H1 (cell line): ENCODE data around the gene CPNE4. TPM values are rescaled to one million over a fixed set of nuclear protein-coding genes. Genes with fewer than 3 reads are reported as not detected.

ENCODE experiments used
- CTCF ChIA-PET: fragments of 300-600 bp; sonication (Branson Sonifier 250); formaldehyde crosslinking; loops from one replicate; lab custom pipeline; 2021; ENCODE audit not compliant: partially characterized antibody; lab: Charles Lee
- POLR2A ChIA-PET: fragments of 300-600 bp; sonication (Branson Sonifier 250); formaldehyde crosslinking; loops from one replicate; lab custom pipeline; 2021; ENCODE audit warnings: inconsistent platforms; ENCODE audit not compliant: partially characterized antibody; lab: Charles Lee
- DNase-seq, 2 experiments: peaks; one replicate each; pipeline versions ENCODE4 v3.0.0 to v3.0.0-alpha.2; 2010 to 2022; ENCODE audit warnings: low spot score in 2 of 2, low read depth in 1 of 2, mixed read lengths in 1 of 2
- FAIRE-seq: peaks from 2 replicates; lab custom pipeline; 2011; peaks lifted over from hg19 to GRCh38; lab: Jason Lieb, UNC
- H2AFZ ChIP-seq: 2 replicates; pipeline ENCODE4 v1.8.1; 2012; ENCODE audit warnings: low read length, inconsistent platforms
- H2AK5ac ChIP-seq: 2 replicates; pipeline ENCODE4 v1.6.1; 2013; ENCODE audit warnings: low read depth, low read length
- H2BK120ac ChIP-seq: replicated peaks from 2 replicates; pipeline ENCODE3; 2013; ENCODE audit warnings: low read depth, low read length, inconsistent platforms
- H2BK12ac ChIP-seq: 2 replicates; pipeline ENCODE4 v1.6.1; 2013; ENCODE audit warnings: low read depth, low read length
- H2BK15ac ChIP-seq: 2 replicates; pipeline ENCODE4 v1.6.1; 2013; ENCODE audit warnings: low read length
- H2BK20ac ChIP-seq: 2 replicates; pipeline ENCODE4 v1.6.1; 2013; ENCODE audit warnings: low read length
- H2BK5ac ChIP-seq: 2 replicates; pipeline ENCODE4 v1.6.1; 2013; ENCODE audit warnings: low read depth, low read length
- H3K14ac ChIP-seq: 2 replicates; pipeline ENCODE4 v1.6.1; 2013; ENCODE audit warnings: inconsistent platforms; ENCODE audit not compliant: insufficient read length
- H3K18ac ChIP-seq: 2 replicates; pipeline ENCODE4 v1.6.1; 2013; ENCODE audit warnings: low read length; ENCODE audit errors: extremely low read depth
- H3K23ac ChIP-seq: 2 replicates; pipeline ENCODE4 v1.6.1; 2013; ENCODE audit warnings: inconsistent platforms; ENCODE audit not compliant: insufficient read length
- H3K23me2 ChIP-seq: 2 replicates; pipeline ENCODE4 v1.6.1; 2013; ENCODE audit warnings: low read depth, low read length
- H3K27ac ChIP-seq: 2 replicates; pipeline ENCODE4 v1.6.1; 2011; ENCODE audit warnings: low read depth, low read length, inconsistent platforms
- H3K27me3 ChIP-seq, 4 experiments: replicated peaks in 1 of 4; 1 replicate in 1 of 4; 2 replicates in 3 of 4; pipeline versions ENCODE4 v1.6.1 to v1.8.1; 2011 to 2013; ENCODE audit warnings: low read length in 3 of 4, mild to moderate bottlenecking in 3 of 4, inconsistent platforms in 2 of 4, mixed read lengths in 2 of 4, moderate library complexity in 1 of 4; ENCODE audit not compliant: control insufficient read depth in 3 of 4, insufficient read depth in 3 of 4; ENCODE audit errors: extremely low read depth in 1 of 4
- H3K36me3 ChIP-seq, 4 experiments: 2 replicates each; pipeline versions ENCODE4 v1.6.1 to v1.8.1; 2011 to 2013; ENCODE audit warnings: mild to moderate bottlenecking in 4 of 4, low read length in 3 of 4, moderate library complexity in 2 of 4, control low read depth in 1 of 4, inconsistent platforms in 1 of 4; ENCODE audit not compliant: insufficient read depth in 4 of 4, control insufficient read depth in 2 of 4
- H3K4ac ChIP-seq: replicated peaks from 2 replicates; pipeline ENCODE3; 2013; ENCODE audit warnings: low read length, low read depth, mixed read lengths, inconsistent platforms; ENCODE audit not compliant: insufficient read length
- H3K4me1 ChIP-seq, 4 experiments: replicated peaks in 1 of 4; 1 replicate in 1 of 4; 2 replicates in 3 of 4; pipeline versions ENCODE4 v1.6.1 to v1.8.1; 2011 to 2013; ENCODE audit warnings: low read length in 3 of 4, inconsistent platforms in 2 of 4, mixed read lengths in 1 of 4; ENCODE audit not compliant: insufficient read depth in 4 of 4, control insufficient read depth in 3 of 4
- H3K4me2 ChIP-seq, 2 experiments: 2 replicates each; pipeline versions ENCODE4 v1.6.1 to v1.8.1; 2011 to 2013; ENCODE audit warnings: low read depth in 2 of 2, low read length in 2 of 2, control low read depth in 1 of 2, inconsistent platforms in 1 of 2, mild to moderate bottlenecking in 1 of 2; ENCODE audit not compliant: insufficient read depth in 1 of 2
- H3K4me3 ChIP-seq, 4 experiments: fragments of 200-600, 300-600 bp in 1 of 4; sonication (generic), shearing (Covaris generic), sonication (Bioruptor Twin) in 1 of 4; 2 replicates each; pipeline versions ENCODE4 v1.5.1 to v1.8.1; 2011 to 2016; ENCODE audit warnings: low read length in 4 of 4, low read depth in 3 of 4, control low read depth in 2 of 4, inconsistent platforms in 2 of 4, mild to moderate bottlenecking in 2 of 4, mixed read lengths in 1 of 4, moderate library complexity in 1 of 4; ENCODE audit not compliant: insufficient read depth in 2 of 4; ENCODE audit errors: extremely low read depth in 1 of 4
- H3K56ac ChIP-seq: replicated peaks from 2 replicates; pipeline ENCODE3; 2013; ENCODE audit warnings: low read depth, mild to moderate bottlenecking, mixed read lengths, low read length, inconsistent platforms; ENCODE audit not compliant: insufficient read length
- H3K79me1 ChIP-seq: 2 replicates; pipeline ENCODE4 v1.6.1; 2013; ENCODE audit warnings: low read depth, low read length, control low read depth
- H3K79me2 ChIP-seq, 2 experiments: 2 replicates each; pipeline versions ENCODE4 v1.6.1 to v1.8.1; 2012 to 2013; ENCODE audit warnings: low read length in 2 of 2, mild to moderate bottlenecking in 2 of 2, inconsistent platforms in 1 of 2; ENCODE audit not compliant: insufficient read depth in 2 of 2, control insufficient read depth in 1 of 2
- H3K9ac ChIP-seq, 4 experiments: replicated peaks in 1 of 4; 1 replicate in 1 of 4; 2 replicates in 3 of 4; pipeline versions ENCODE4 v1.6.1 to v1.8.1; 2011 to 2013; ENCODE audit warnings: low read depth in 3 of 4, low read length in 3 of 4, control low read depth in 2 of 4, mild to moderate bottlenecking in 2 of 4, moderate library complexity in 2 of 4, inconsistent platforms in 1 of 4; ENCODE audit errors: extremely low read depth in 1 of 4
- H3K9me3 ChIP-seq, 2 experiments: 2 replicates each; pipeline versions ENCODE4 v1.6.1 to v1.8.1; 2012 to 2013; ENCODE audit warnings: mild to moderate bottlenecking in 2 of 2, moderate library complexity in 2 of 2, control low read depth in 1 of 2, inconsistent platforms in 1 of 2, low read depth in 1 of 2, low read length in 1 of 2, mixed read lengths in 1 of 2; ENCODE audit not compliant: insufficient read depth in 2 of 2
- H4K20me1 ChIP-seq, 2 experiments: replicated peaks in 1 of 2; 2 replicates each; pipeline versions ENCODE3 to v1.8.1; 2011 to 2013; ENCODE audit warnings: inconsistent platforms in 2 of 2, low read length in 2 of 2, mild to moderate bottlenecking in 1 of 2; ENCODE audit not compliant: insufficient read depth in 2 of 2, control insufficient read depth in 1 of 2
- H4K5ac ChIP-seq: 2 replicates; pipeline ENCODE4 v1.6.1; 2013; ENCODE audit warnings: low read length, low read depth, mixed read lengths, inconsistent platforms; ENCODE audit not compliant: insufficient read length
- H4K8ac ChIP-seq: 2 replicates; pipeline ENCODE4 v1.8.0; 2013; ENCODE audit warnings: mild to moderate bottlenecking, moderate library complexity, low read length, inconsistent platforms; ENCODE audit not compliant: insufficient read depth; ENCODE audit errors: extremely low read depth
- H4K91ac ChIP-seq: replicated peaks from 2 replicates; pipeline ENCODE3; 2013; ENCODE audit warnings: low read length, mixed read lengths, inconsistent platforms; ENCODE audit not compliant: insufficient read length
- BRCA1 ChIP-seq: IDR thresholded peaks from 2 replicates; pipeline ENCODE4 v1.6.1; 2012; ENCODE audit warnings: low read depth, low read length, improper control_type of control experiment
- CBX8 ChIP-seq: fragments of 300-800, 300-1000 bp; sonication (generic); IDR thresholded peaks from 2 replicates; pipeline ENCODE4 v1.7.1; 2016; ENCODE audit warnings: low read depth, low read length, borderline replicate concordance
- CHD1 ChIP-seq: IDR thresholded peaks from 2 replicates; pipeline ENCODE4 v1.6.1; 2012; ENCODE audit warnings: low read depth, low read length, improper control_type of control experiment
- HDAC2 ChIP-seq, 2 experiments: fragments of 300-600 bp in 1 of 2; sonication (generic) in 1 of 2; IDR thresholded peaks; 2 replicates each; pipeline ENCODE4 v1.6.1; 2011 to 2012; ENCODE audit warnings: low read depth in 2 of 2, low read length in 2 of 2, mild to moderate bottlenecking in 2 of 2, moderate library complexity in 2 of 2, borderline replicate concordance in 1 of 2, inconsistent platforms in 1 of 2
- HDAC6 ChIP-seq: IDR thresholded peaks from one replicate; pipeline ENCODE4 v1.7.1; 2012; ENCODE audit warnings: low read depth, mild to moderate bottlenecking, inconsistent platforms, low read length, moderate library complexity
- KDM5A ChIP-seq: fragments of 200-600 bp; IDR thresholded peaks from 2 replicates; pipeline ENCODE4 v1.7.1; 2012; ENCODE audit warnings: mild to moderate bottlenecking, low read length, inconsistent platforms, mixed read lengths
- MAFK ChIP-seq: IDR thresholded peaks from 2 replicates; pipeline ENCODE4 v1.6.1; 2012; ENCODE audit warnings: low read depth, mild to moderate bottlenecking, improper control_type of control experiment, low read length
- NRF1 ChIP-seq: IDR thresholded peaks from 2 replicates; pipeline ENCODE4 v1.6.1; 2011; ENCODE audit warnings: mild to moderate bottlenecking, low read depth, low read length, improper control_type of control experiment
- SIN3A ChIP-seq, 2 experiments: IDR thresholded peaks in 1 of 2; conservative IDR thresholded peaks in 1 of 2; 2 replicates each; pipeline ENCODE4 v1.6.1; 2011 to 2012; ENCODE audit warnings: low read length in 2 of 2, improper control_type of control experiment in 1 of 2, low read depth in 1 of 2, mild to moderate bottlenecking in 1 of 2
- SP4 ChIP-seq: IDR thresholded peaks from 2 replicates; pipeline ENCODE4 v1.6.1; 2012; ENCODE audit warnings: low read length, inconsistent platforms
- SRF ChIP-seq: IDR thresholded peaks from 2 replicates; pipeline ENCODE4 v1.6.1; 2011; ENCODE audit warnings: mild to moderate bottlenecking, low read depth, low read length, moderate library complexity
- YY1 ChIP-seq: IDR thresholded peaks from 2 replicates; pipeline ENCODE4 v1.6.1; 2011; ENCODE audit warnings: low read depth, mild to moderate bottlenecking, low read length
- polyA plus RNA-seq, 7 experiments: library from polyadenylated mRNA; depleted of rRNA in 3 of 7; stranded (reverse) in 5 of 7; unstranded in 2 of 7; fragments of >200 nt in 5 of 7; fragments of 200-250 nt in 2 of 7; gene quantifications; 1 replicate in 5 of 7; 2 replicates in 1 of 7; 4 replicates in 1 of 7; pipeline versions ENCODE4 v1.2.1 to v1.2.3, GENCODE V29; 2011 to 2013; ENCODE audit warnings: missing spikeins in 2 of 7, mixed read lengths in 2 of 7
- total RNA-seq: library from RNA; stranded (reverse); fragmentation: NEBNext Ultra II Directional; extraction: Animal tissue kit (Norgen Biotek cat#: 25700); gene quantifications from 2 replicates; pipeline ENCODE4 v1.2.1, GENCODE V29; 2021
- TF ChIP-seq, protein P1 (sequence below): IDR thresholded peaks from 2 replicates; pipeline ENCODE4 v1.6.1; 2012; ENCODE audit warnings: inconsistent platforms
- TF ChIP-seq, protein P2 (sequence below): IDR thresholded peaks from 2 replicates; pipeline ENCODE4 v1.6.1; 2011; ENCODE audit warnings: low read length, improper control_type of control experiment

CPNE4 gene
- total and polyA plus RNA-seq, 2 of the 8 experiments (the other 6 are each of a cell fraction or from before 2014, with no cell fraction given) = 0.82 to 3.8 TPM

DNA sequence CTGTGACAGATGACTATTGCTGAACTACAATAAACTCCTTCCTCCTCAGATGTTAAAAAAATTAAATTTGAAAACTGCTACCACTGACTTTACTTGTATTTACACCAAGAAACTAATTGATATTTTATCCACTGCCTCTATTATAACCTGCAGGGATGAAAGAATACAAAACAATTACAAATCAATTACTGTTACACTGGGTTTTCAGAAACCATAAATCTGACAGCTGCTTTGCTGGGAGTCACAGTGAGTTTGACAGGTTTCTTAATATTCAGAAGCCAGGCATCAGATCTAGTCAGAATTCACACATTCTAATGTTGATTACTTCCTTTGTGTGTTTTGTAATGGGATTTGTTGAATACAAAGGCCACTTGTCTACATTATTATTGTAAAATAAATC lies 279.4 kb downstream of the CPNE4 start:
- Histone ChIP-seq H2BK5ac (no peak overlapping the region), H3K23me2 (no peaks in the 10 kb centered on the region), H3K56ac (no peak overlapping the region), H3K4ac (no peak overlapping the region), H4K91ac (no peak overlapping the region), H3K23ac (no peak overlapping the region), H2BK120ac (no peak overlapping the region), H3K27ac (no peak overlapping the region), H3K36me3 (no peaks in the 10 kb centered on the region), H4K8ac (no peak overlapping the region), H3K4me3 (no peak overlapping the region), H3K4me2 (no peak overlapping the region), H3K18ac (no peak overlapping the region), H3K4me1 (no peaks in the 10 kb centered on the region; a peak in 1 of 7 replicates), H2AK5ac (no peak overlapping the region), H3K27me3 (no peaks in the 10 kb centered on the region), H3K9me3 (peaks cover 0 to 5% of the 10 kb centered on the region in 2 experiments; a peak in 1 of 4 replicates), H3K79me1 (no peaks in the 10 kb centered on the region), H2BK20ac (no peak overlapping the region), H4K20me1 (no peaks in the 10 kb centered on the region), H3K9ac (no peak overlapping the region), H4K5ac (no peak overlapping the region), H2AFZ (no peak overlapping the region), H3K79me2 (no peaks in the 10 kb centered on the region), H2BK12ac (no peak overlapping the region), H2BK15ac (no peak overlapping the region), H3K14ac (no peak overlapping the region)
- ChIA-PET POLR2A (interaction anchor here (0.6 kb wide), 1 partner anchor 220 kb away, joined by 3 read pairs; no protein-coding TSS in a partner anchor), CTCF (interaction anchor here (0.6 to 1.0 kb wide), 3 partner anchors 39 to 279 kb away, joined by 3 to 5 read pairs (median 3); partner anchors contain the start of gene CPNE4)
- FAIRE-seq (no peak), DNase-seq (no peak)
- TF ChIP-seq, protein P1, sequence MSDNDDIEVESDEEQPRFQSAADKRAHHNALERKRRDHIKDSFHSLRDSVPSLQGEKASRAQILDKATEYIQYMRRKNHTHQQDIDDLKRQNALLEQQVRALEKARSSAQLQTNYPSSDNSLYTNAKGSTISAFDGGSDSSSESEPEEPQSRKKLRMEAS = no peak
- TF ChIP-seq CBX8 (no peak), KDM5A (no peak), HDAC6 (no peak), YY1 (no peak), HDAC2 (IDR thresholded peaks at IDR 0.05; ENCODE audit: borderline replicate concordance in 1 of 2, low read depth in 2 of 2, low read length in 2 of 2) (no peak), CHD1 (no peak), SIN3A (conservative IDR thresholded peaks at IDR 0.05 in 1 of 2, IDR thresholded peaks at IDR 0.05 in 1 of 2; ENCODE audit: low read depth in 1 of 2, low read length in 2 of 2) (no peak), SRF (no peak), SP4 (no peak), NRF1 (no peak), BRCA1 (no peak), MAFK (no peak)
- TF ChIP-seq, protein P2, sequence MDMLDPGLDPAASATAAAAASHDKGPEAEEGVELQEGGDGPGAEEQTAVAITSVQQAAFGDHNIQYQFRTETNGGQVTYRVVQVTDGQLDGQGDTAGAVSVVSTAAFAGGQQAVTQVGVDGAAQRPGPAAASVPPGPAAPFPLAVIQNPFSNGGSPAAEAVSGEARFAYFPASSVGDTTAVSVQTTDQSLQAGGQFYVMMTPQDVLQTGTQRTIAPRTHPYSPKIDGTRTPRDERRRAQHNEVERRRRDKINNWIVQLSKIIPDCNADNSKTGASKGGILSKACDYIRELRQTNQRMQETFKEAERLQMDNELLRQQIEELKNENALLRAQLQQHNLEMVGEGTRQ = no peak
